GM10266 (cell line): ENCODE data around the gene DTL.
A peak's percentile ranks its signal among the peaks of the same experiment; 100 is the strongest.

ENCODE experiments used
- DNase-seq: peaks from one replicate; pipeline ENCODE4 v3.0.0; 2012; ENCODE audit errors: extremely low spot score
- CTCF ChIP-seq: IDR thresholded peaks from 2 replicates; pipeline ENCODE4 v1.5.1; 2012; ENCODE audit warnings: mild to moderate bottlenecking, low read depth; ENCODE audit not compliant: control insufficient read depth, insufficient read depth; ENCODE audit errors: missing control alignments

DTL gene

GRCh38 chr1:212060632-212061472 is 25.3 kb downstream of the DTL start:
- DNase-seq, result no peak
- TF ChIP-seq CTCF, result no peak

- TF ChIP-seq CTCF, result peak; percentile 48
- DNase-seq, result peak; percentile 16
Measured at GRCh38 chr1:212062832-212063438, 27.4 kb downstream of the DTL start.

- DNase-seq, result no peak
- no peak for TF ChIP-seq CTCF
Measured at GRCh38 chr1:212067787-212068186, 32.2 kb downstream of the DTL start.

- DNase-seq, result peak; percentile 15
- peak; percentile 57 for TF ChIP-seq CTCF
Measured at GRCh38 chr1:212070720-212071302, 35.3 kb downstream of the DTL start.

GRCh38 chr1:212072047-212072446 is 36.5 kb downstream of the DTL start:
- no peak for DNase-seq
- TF ChIP-seq CTCF, result no peak

- no peak for DNase-seq
- no peak for TF ChIP-seq CTCF
Measured at GRCh38 chr1:212073490-212073889, 37.9 kb downstream of the DTL start.

GRCh38 chr1:212074313-212074712 is 38.8 kb downstream of the DTL start:
- no peak for DNase-seq
- no peak for TF ChIP-seq CTCF
